ENCODE data around the gene MRPL3.

The MRPL3 gene

DNA sequence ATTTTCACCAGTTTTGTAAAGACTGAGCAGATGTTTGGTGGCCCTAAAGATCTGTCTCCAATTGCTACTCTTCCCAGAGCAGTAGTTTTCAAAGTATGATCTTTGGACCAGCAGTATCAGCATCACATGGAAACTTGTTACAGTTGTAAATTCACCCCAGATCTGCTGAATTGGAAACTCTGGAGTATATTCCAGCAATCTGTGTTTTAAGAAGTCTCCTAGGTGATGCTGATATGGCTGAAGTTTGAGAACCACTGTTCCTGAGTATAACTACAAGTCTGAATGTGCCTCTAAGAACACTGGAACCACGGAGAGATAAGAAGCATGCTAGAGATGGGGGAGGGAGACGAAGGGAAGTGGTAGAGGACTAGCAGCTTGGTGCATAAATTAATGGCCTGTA, 75.5 kb downstream of the MRPL3 start:
- H3K4me3 ChIP-seq = no peak overlapping the region
- no peaks in the 10 kb centered on the region for H3K9me3 ChIP-seq
- H3K27ac ChIP-seq = no peak overlapping the region
- no peaks in the 10 kb centered on the region for H3K27me3 ChIP-seq
- no peaks in the 10 kb centered on the region for H3K4me1 ChIP-seq
- TF ChIP-seq Cebpa-rat (IDR thresholded peaks at IDR 0.05) = no peak
- no peak overlapping the region for H3K9ac ChIP-seq
- no peaks in the 10 kb centered on the region for H3K36me3 ChIP-seq
- no peaks in the 10 kb centered on the region for H4K20me1 ChIP-seq
- H3K4me2 ChIP-seq = no peak overlapping the region

DNA sequence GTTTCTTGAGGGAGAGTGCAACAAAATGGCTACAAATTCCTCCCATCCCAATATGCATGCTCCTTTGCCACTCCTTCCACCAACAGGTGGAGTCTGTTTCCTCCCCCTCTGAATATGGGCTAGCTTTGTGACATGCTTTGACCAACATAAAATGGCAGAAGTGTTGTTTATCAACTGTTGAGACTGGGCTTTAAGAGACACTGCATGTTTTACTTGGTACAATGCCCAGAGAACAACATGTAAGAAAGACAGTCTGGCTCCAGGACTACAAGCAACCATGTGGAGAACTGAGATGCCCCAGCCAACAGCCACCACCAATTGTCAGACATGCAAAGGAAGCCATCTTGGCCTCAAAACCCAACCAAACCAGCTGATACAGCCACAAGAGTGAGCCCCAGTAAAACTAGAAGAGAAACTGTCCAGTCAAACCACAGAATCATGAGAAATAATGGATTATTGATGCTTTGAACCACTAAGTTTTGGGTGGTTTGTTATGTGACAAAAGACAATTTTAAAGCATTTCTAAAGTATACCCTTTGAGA, 80.7 kb downstream of the MRPL3 start:
- no peak for TF ChIP-seq Cebpa-rat (IDR thresholded peaks at IDR 0.05)
- Histone ChIP-seq H4K20me1 (no peaks in the 10 kb centered on the region), H3K4me2 (no peak overlapping the region), H3K36me3 (no peaks in the 10 kb centered on the region), H3K27me3 (no peaks in the 10 kb centered on the region), H3K4me3 (no peak overlapping the region), H3K9me3 (no peaks in the 10 kb centered on the region), H3K9ac (no peak overlapping the region), H3K27ac (no peak overlapping the region), H3K4me1 (no peaks in the 10 kb centered on the region)

DNA sequence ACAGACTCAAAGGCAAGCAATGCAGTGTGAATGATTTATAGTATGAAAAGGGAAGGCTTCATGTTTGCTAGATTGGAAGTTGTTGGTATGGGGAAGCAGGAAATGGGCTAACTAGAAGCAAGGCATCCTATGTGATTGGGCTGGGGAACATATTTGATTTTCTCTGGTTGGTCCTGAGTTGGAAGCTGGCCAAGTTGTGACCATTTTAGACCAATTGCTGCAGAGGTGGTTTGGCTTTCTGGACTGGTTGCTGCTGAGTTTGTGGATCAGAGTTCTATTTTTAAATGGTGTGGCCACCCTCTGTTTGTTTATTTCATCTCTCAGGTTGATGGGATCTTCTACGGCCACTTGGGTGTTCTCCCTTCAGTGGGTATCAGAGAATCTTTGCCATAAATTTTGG, 81.5 kb downstream of the MRPL3 start:
- H3K9me3 ChIP-seq = no peaks in the 10 kb centered on the region
- no peak overlapping the region for H3K4me3 ChIP-seq
- H3K27ac ChIP-seq = no peak overlapping the region
- no peak for TF ChIP-seq Cebpa-rat (IDR thresholded peaks at IDR 0.05)
- H3K27me3 ChIP-seq = no peaks in the 10 kb centered on the region
- H3K36me3 ChIP-seq = no peaks in the 10 kb centered on the region
- H3K9ac ChIP-seq = no peak overlapping the region
- no peak overlapping the region for H3K4me2 ChIP-seq
- no peaks in the 10 kb centered on the region for H3K4me1 ChIP-seq
- H4K20me1 ChIP-seq = no peaks in the 10 kb centered on the region

GRCh38 chr3:131417751-131418150, 85.0 kb downstream of the MRPL3 start:
- H3K36me3 ChIP-seq = no peaks in the 10 kb centered on the region
- TF ChIP-seq Cebpa-rat (IDR thresholded peaks at IDR 0.05) = no peak
- H3K9me3 ChIP-seq = peaks cover 4% of the 10 kb centered on the region; the same call in 1 of the 2 replicates
- no peak overlapping the region for H3K9ac ChIP-seq
- no peak overlapping the region for H3K27ac ChIP-seq
- H3K27me3 ChIP-seq = no peaks in the 10 kb centered on the region
- H3K4me1 ChIP-seq = no peaks in the 10 kb centered on the region
- no peak overlapping the region for H3K4me3 ChIP-seq
- H4K20me1 ChIP-seq = no peaks in the 10 kb centered on the region
- H3K4me2 ChIP-seq = no peak overlapping the region

Data from BLaER1 (cell line).